A549 treated with AZD2906 at 1 μM for 4 hours (cell line): ENCODE measurements around the gene BMP3. TPM values are rescaled to one million over a fixed set of nuclear protein-coding genes. Genes with fewer than 3 reads are reported as not detected.

ENCODE experiments used
- total RNA-seq: library from RNA; stranded (reverse); fragments of 200-300 nt; extraction: Qiagen RNA extraction; gene quantifications from 5 replicates; pipeline ENCODE4 v1.2.3, GENCODE V29; 2022

Gene BMP3
- not detected in 5 replicates for total RNA-seq

GRCh38 chr4:81030061-81030980, at the start of gene BMP3:
BMP3 (plus strand) TSS chr4:81030708; CDS start chr4:81031285, 577 bp downstream.

Other genes with a start within 250 kb of the BMP3 start
- 0.48 to 1.1 TPM (median 0.75 TPM) in 5 replicates for gene PRKG2, start 184.5 kb downstream of the BMP3 start, total RNA-seq